Measurements from ENCODE around the gene SLC29A3. TPM values are rescaled to one million over a fixed set of nuclear protein-coding genes. Genes with fewer than 3 reads are reported as not detected.

Gene SLC29A3
- total and polyA plus RNA-seq, 2 of the 8 experiments (the other 6 are each of a cell fraction or from before 2014, with no cell fraction given), result 14.0 to 24.6 TPM

GRCh38 chr10:71302451-71302850, 16.6 kb upstream of the SLC29A3 start:
- Histone ChIP-seq H3K79me2 (ENCODE audit: control insufficient read depth in 1 of 2, insufficient read depth in 2 of 2, low read length in 2 of 2) (no peaks in the 10 kb centered on the region), H3K23ac (ENCODE audit: insufficient read length) (no peak overlapping the region), H3K4me2 (ENCODE audit: insufficient read depth in 1 of 2, low read depth in 2 of 2, low read length in 2 of 2) (no peak overlapping the region), H3K56ac (replicated peaks; ENCODE audit: insufficient read length, low read depth, low read length) (no peak overlapping the region), H3K4me3 (ENCODE audit: extremely low read depth in 1 of 4, insufficient read depth in 2 of 4, low read depth in 3 of 4, low read length in 4 of 4) (no peak overlapping the region), H3K9ac (replicated peaks in 1 of 4; ENCODE audit: extremely low read depth in 1 of 4, low read depth in 3 of 4, low read length in 3 of 4) (no peak overlapping the region), H4K5ac (ENCODE audit: insufficient read length, low read depth, low read length) (no peak overlapping the region), H3K27me3 (replicated peaks in 1 of 4; ENCODE audit: control insufficient read depth in 3 of 4, extremely low read depth in 1 of 4, insufficient read depth in 3 of 4, low read length in 3 of 4) (no peaks in the 10 kb centered on the region), H2BK20ac (ENCODE audit: low read length) (no peak overlapping the region), H3K14ac (ENCODE audit: insufficient read length) (no peak overlapping the region), H2BK5ac (ENCODE audit: low read depth, low read length) (no peak overlapping the region), H3K27ac (ENCODE audit: low read depth, low read length) (no peak overlapping the region), H3K18ac (ENCODE audit: extremely low read depth, low read length) (no peak overlapping the region), H3K4ac (replicated peaks; ENCODE audit: insufficient read length, low read depth, low read length) (no peak overlapping the region), H2BK15ac (ENCODE audit: low read length) (no peak overlapping the region), H2BK120ac (replicated peaks; ENCODE audit: low read depth, low read length) (no peak overlapping the region), H2AFZ (ENCODE audit: low read length) (no peak overlapping the region), H4K20me1 (replicated peaks in 1 of 2; ENCODE audit: control insufficient read depth in 1 of 2, insufficient read depth in 2 of 2, low read length in 2 of 2) (peaks cover 2 to 3% of the 10 kb centered on the region in 2 experiments), H4K91ac (replicated peaks; ENCODE audit: insufficient read length, low read length) (no peak overlapping the region), H3K36me3 (ENCODE audit: control insufficient read depth in 2 of 4, insufficient read depth in 4 of 4, low read length in 3 of 4) (peaks cover 5 to 17% (median 13%) of the 10 kb centered on the region in 4 experiments; a peak in 4 of 8 replicates), H3K9me3 (ENCODE audit: insufficient read depth in 2 of 2, low read depth in 1 of 2, low read length in 1 of 2) (no peaks in the 10 kb centered on the region), H2BK12ac (ENCODE audit: low read depth, low read length) (no peak overlapping the region), H3K79me1 (ENCODE audit: low read depth, low read length) (no peaks in the 10 kb centered on the region), H4K8ac (ENCODE audit: extremely low read depth, insufficient read depth, low read length) (no peak overlapping the region), H2AK5ac (ENCODE audit: low read depth, low read length) (no peak overlapping the region), H3K4me1 (replicated peaks in 1 of 4; ENCODE audit: control insufficient read depth in 3 of 4, insufficient read depth in 4 of 4, low read length in 3 of 4) (peaks cover 0 to 4% (median 0%) of the 10 kb centered on the region in 4 experiments; a peak in 3 of 7 replicates), H3K23me2 (ENCODE audit: low read depth, low read length) (peaks cover 2% of the 10 kb centered on the region; the same call in 1 of the 2 replicates)
- CTCF ChIA-PET (ENCODE audit: partially characterized antibody), result interaction anchor here (0.6 to 4.4 kb wide), 10 partner anchors 9 to 1807 kb away, joined by 3 to 35 read pairs (median 4); partner anchors contain the start of gene SLC29A3
- FAIRE-seq (no peak), DNase-seq (ENCODE audit: low read depth in 1 of 2, low spot score in 2 of 2) (no peak)
- POLR2A ChIA-PET (ENCODE audit: partially characterized antibody), result interaction anchor here (1.1 to 1.7 kb wide), 3 partner anchors 9 to 24 kb away, joined by 3 to 6 read pairs (median 3); no protein-coding TSS in a partner anchor
- WGBS, 2 experiments (ENCODE audit: extremely low coverage in 1 of 2, insufficient coverage in 1 of 2, insufficient read length in 1 of 2, insufficient replicate concordance in 2 of 2, low coverage in 1 of 2, low lambda C conversion rate in 2 of 2, missing lambda C conversion rate in 1 of 2), result 83% methylated on average over 4 of the region's 4 CpGs; no CpG with 5 or more reads in 1 of the 2 experiments
- TF ChIP-seq POU5F1 (IDR thresholded peaks at IDR 0.05; ENCODE audit: low read depth, low read length), result no peak
- no peak for TF ChIP-seq CBX8 (IDR thresholded peaks at IDR 0.05; ENCODE audit: borderline replicate concordance, low read depth, low read length)
- no peak for TF ChIP-seq EZH2 (IDR thresholded peaks at IDR 0.05; ENCODE audit: low read depth, low read length, severe bottlenecking)
- no peak for TF ChIP-seq SP2 (IDR thresholded peaks at IDR 0.05; ENCODE audit: low read length)
- no peak for TF ChIP-seq PHF8 (conservative IDR thresholded peaks at IDR 0.05; ENCODE audit: low read depth, low read length)
- no peak for TF ChIP-seq RNF2 (IDR thresholded peaks at IDR 0.05; ENCODE audit: borderline replicate concordance, low read depth, low read length, missing control alignments, poor library complexity, severe bottlenecking)
- no peak for TF ChIP-seq SUZ12 (IDR thresholded peaks at IDR 0.05; ENCODE audit: low read length)
- no peak for TF ChIP-seq SIN3A (conservative IDR thresholded peaks at IDR 0.05 in 1 of 2, IDR thresholded peaks at IDR 0.05 in 1 of 2; ENCODE audit: low read depth in 1 of 2, low read length in 2 of 2)
- TF ChIP-seq TAF1 (IDR thresholded peaks at IDR 0.05; ENCODE audit: low read depth, low read length), result no peak
- TF ChIP-seq, protein P1, sequence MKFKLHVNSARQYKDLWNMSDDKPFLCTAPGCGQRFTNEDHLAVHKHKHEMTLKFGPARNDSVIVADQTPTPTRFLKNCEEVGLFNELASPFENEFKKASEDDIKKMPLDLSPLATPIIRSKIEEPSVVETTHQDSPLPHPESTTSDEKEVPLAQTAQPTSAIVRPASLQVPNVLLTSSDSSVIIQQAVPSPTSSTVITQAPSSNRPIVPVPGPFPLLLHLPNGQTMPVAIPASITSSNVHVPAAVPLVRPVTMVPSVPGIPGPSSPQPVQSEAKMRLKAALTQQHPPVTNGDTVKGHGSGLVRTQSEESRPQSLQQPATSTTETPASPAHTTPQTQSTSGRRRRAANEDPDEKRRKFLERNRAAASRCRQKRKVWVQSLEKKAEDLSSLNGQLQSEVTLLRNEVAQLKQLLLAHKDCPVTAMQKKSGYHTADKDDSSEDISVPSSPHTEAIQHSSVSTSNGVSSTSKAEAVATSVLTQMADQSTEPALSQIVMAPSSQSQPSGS (IDR thresholded peaks at IDR 0.05; ENCODE audit: low read length), result no peak
- no peak for TF ChIP-seq POLR2A (IDR thresholded peaks at IDR 0.05; ENCODE audit: control extremely low read depth in 1 of 2, low read depth in 2 of 2, low read length in 2 of 2)

Data from H1 (cell line).